Ovary (tissue), 9 donors: ENCODE measurements around the gene PPCDC. TPM values are rescaled to one million over a fixed set of nuclear protein-coding genes. Genes with fewer than 3 reads are reported as not detected.

Source experiments
- DNase-seq, 5 donors: peaks; one replicate each; pipeline ENCODE4 v3.0.0-alpha.2; 2019 to 2020
- H3K27ac ChIP-seq, 2 donors: fragments of 200-600 bp; one replicate each; pipeline versions ENCODE4 v1.5.1 to v1.8.0; 2019 to 2022
- H3K27me3 ChIP-seq: fragments of 200-600 bp; one replicate; pipeline ENCODE4 v1.8.0; 2022
- H3K36me3 ChIP-seq: fragments of 200-600 bp; sonication (generic); one replicate; pipeline ENCODE4 v1.5.1; 2019
- H3K4me1 ChIP-seq: one replicate; pipeline ENCODE4 v1.8.1; 2013; ENCODE audit warnings: mild to moderate bottlenecking, moderate library complexity; ENCODE audit not compliant: insufficient read depth
- H3K4me3 ChIP-seq: fragments of 200-600 bp; sonication (generic); one replicate; pipeline ENCODE4 v1.5.1; 2017
- H3K9me3 ChIP-seq, 2 donors: fragments of 200-600 bp in 1 of 2; sonication (generic) in 1 of 2; one replicate each; pipeline versions ENCODE4 v1.5.1 to v1.8.1; 2013 to 2019; ENCODE audit warnings: mild to moderate bottlenecking in 1 of 2, moderate library complexity in 1 of 2
- EP300 ChIP-seq: sonication (generic); formaldehyde crosslinking; IDR thresholded peaks from one replicate; pipeline ENCODE4 v1.6.1; 2017; ENCODE audit warnings: antibody characterized with exemption
- POLR2A ChIP-seq: fragments of 450-650 bp; IDR thresholded peaks from one replicate; pipeline ENCODE4 v1.6.1; 2017; ENCODE audit warnings: antibody characterized with exemption, mild to moderate bottlenecking, moderate library complexity
- WGBS, 3 donors: extraction: QIAGEN DNeasy Blood & Tissue Kit in 1 of 3; methylation state at CpG; one replicate each; pipeline versions ENCODE4 v1.1.5 to v1.1.7; 2013 to 2017; 5-methylcytosine and 5-hydroxymethylcytosine counted together
- intact Hi-C, 4 donors: fragments of 100-400 bp; cut with DNase I; formaldehyde crosslinking; loops; one replicate each; pipeline versions ENCODE4 v1.11.0 to v1.15.1; 2022 to 2023
- polyA plus RNA-seq, 2 donors: library from polyadenylated mRNA; stranded (reverse); fragments of 200-250 nt in 1 of 2; fragments of 350-450 nt in 1 of 2; fragmentation: Illumina TruSeq in 1 of 2; extraction: RNeasy Lipid Tissue Mini Kit (QIAGEN cat#74804) in 1 of 2; gene quantifications; one replicate each; pipeline ENCODE4 v1.2.3, GENCODE V29; 2013 to 2014
- total RNA-seq, 7 donors: library from RNA; depleted of rRNA in 2 of 7; stranded (reverse); fragments of >200 nt in 2 of 7; fragmentation: NEBNext Ultra II Directional in 3 of 7; extraction: Animal tissue kit (Norgen Biotek cat#: 25700) in 3 of 7; gene quantifications; one replicate each; pipeline versions ENCODE4 v1.1.0 to v1.2.4, GENCODE V29; 2016 to 2023
- TF ChIP-seq, protein P1 (sequence below), 3 donors: fragments of 450-650 bp in 2 of 3; fragments of 200-600 bp in 1 of 3; IDR thresholded peaks; one replicate each; pipeline versions ENCODE4 v1.5.1 to v1.8.0; 2016 to 2022; ENCODE audit warnings: antibody characterized with exemption in 3 of 3, mild to moderate bottlenecking in 1 of 3
- donor health status: DM: no; HTN: no; CAD: no; lungs with moderate emphysema.
- donor health status: DM: no; HTN: no; CAD: no.
- donor health status: Bipolar disorder and iron deficiency.
- donor health status: DM: yes; HTN: yes; CAD: no.
- donor health status: DM: no; HTN: no; CAD: no.
- donor health status: DM: yes; HTN: yes; CAD: no.

PPCDC gene
- total and polyA plus RNA-seq, 9 donors: 4.0 to 20.6 (median 9.7) TPM

- WGBS, 3 donors: 11 to 22% (median 17%) methylated on average over 6 of the region's 6 CpGs
- Histone ChIP-seq H3K4me3 (no peak overlapping the region), H3K9me3 (no peaks in the 10 kb centered on the region), H3K27ac (peak overlapping the region; percentile 1 to 62), H3K36me3 (no peaks in the 10 kb centered on the region), H3K27me3 (no peaks in the 10 kb centered on the region), H3K4me1 (peaks cover 22% of the 10 kb centered on the region)
- DNase-seq: peak in 1 of 5 donors; percentile 36
- intact Hi-C loops: loop anchor here in 3 of 4 donors (10.0 kb wide), 1 partner anchor 49 kb away; no protein-coding TSS in a partner anchor
- TF ChIP-seq POLR2A (no peak), EP300 (no peak)
- TF ChIP-seq, protein P1, sequence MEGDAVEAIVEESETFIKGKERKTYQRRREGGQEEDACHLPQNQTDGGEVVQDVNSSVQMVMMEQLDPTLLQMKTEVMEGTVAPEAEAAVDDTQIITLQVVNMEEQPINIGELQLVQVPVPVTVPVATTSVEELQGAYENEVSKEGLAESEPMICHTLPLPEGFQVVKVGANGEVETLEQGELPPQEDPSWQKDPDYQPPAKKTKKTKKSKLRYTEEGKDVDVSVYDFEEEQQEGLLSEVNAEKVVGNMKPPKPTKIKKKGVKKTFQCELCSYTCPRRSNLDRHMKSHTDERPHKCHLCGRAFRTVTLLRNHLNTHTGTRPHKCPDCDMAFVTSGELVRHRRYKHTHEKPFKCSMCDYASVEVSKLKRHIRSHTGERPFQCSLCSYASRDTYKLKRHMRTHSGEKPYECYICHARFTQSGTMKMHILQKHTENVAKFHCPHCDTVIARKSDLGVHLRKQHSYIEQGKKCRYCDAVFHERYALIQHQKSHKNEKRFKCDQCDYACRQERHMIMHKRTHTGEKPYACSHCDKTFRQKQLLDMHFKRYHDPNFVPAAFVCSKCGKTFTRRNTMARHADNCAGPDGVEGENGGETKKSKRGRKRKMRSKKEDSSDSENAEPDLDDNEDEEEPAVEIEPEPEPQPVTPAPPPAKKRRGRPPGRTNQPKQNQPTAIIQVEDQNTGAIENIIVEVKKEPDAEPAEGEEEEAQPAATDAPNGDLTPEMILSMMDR (IDR thresholded peaks at IDR 0.05): no peak
Observed at GRCh38 chr15:75065851-75066509, 42.6 kb downstream of the PPCDC start.

DNA sequence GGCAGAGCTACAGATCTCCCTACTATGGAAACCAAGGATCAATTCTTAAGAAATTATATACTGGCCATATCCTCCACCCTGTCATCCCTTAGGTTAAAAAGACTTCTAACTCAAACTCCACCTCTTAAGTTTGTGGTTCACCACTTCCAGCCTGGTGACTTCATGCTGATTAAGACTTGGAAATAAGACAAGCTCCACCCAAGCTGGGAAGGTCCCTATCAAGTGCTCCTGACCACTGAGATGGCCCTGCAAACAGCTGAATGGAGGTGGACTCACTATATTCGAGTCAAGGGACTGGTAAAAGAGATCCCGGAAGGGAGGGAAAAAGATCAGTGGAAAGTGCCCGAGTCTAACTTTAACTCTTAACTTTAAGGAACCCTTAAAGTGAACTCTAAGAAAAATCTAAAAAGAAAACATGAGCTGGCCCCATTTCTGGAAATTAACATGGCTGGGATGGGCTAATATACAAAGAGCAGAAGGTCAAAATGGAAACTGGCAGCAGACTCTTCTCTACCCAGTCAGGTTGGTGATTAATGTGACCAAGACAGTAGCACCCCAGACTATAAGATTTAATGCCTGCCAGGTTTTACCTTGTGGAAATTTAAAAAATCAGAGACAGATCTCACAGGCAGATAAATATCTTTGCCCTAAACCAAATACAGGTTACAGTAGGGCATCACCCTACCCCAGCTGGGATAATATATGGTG lies 43.9 kb downstream of the PPCDC start:
- TF ChIP-seq POLR2A: no peak
- no peak overlapping the region for H3K4me3 ChIP-seq
- intact Hi-C loops: loop anchor here in 3 of 4 donors (10.0 kb wide), 1 partner anchor 48 kb away; no protein-coding TSS in a partner anchor
- peak in 1 of 5 donors; percentile 13 for DNase-seq
- WGBS, 3 donors: 41 to 62% (median 53%) methylated on average over 3 of the region's 3 CpGs
- peaks cover 22% of the 10 kb centered on the region for H3K4me1 ChIP-seq
- no peaks in the 10 kb centered on the region for H3K9me3 ChIP-seq
- peak overlapping the region in 1 of 2 donors; percentile 4 for H3K27ac ChIP-seq
- no peaks in the 10 kb centered on the region for H3K27me3 ChIP-seq
- H3K36me3 ChIP-seq: no peaks in the 10 kb centered on the region

GRCh38 chr15:75068748-75069147 lies 45.4 kb downstream of the PPCDC start:
- no peaks in the 10 kb centered on the region for H3K36me3 ChIP-seq
- no peaks in the 10 kb centered on the region for H3K27me3 ChIP-seq
- H3K4me1 ChIP-seq: peaks cover 16% of the 10 kb centered on the region
- intact Hi-C loops: loop anchor here in 3 of 4 donors (10.0 kb wide), 1 partner anchor 46 kb away; no protein-coding TSS in a partner anchor
- TF ChIP-seq POLR2A: no peak
- no peak for TF ChIP-seq EP300
- TF ChIP-seq, protein P1 (IDR thresholded peaks at IDR 0.05): no peak
- H3K9me3 ChIP-seq: no peaks in the 10 kb centered on the region
- H3K27ac ChIP-seq: no peak overlapping the region
- peak in 1 of 5 donors; percentile 4 for DNase-seq
- no peak overlapping the region for H3K4me3 ChIP-seq

- H3K4me3 ChIP-seq: no peak overlapping the region
- H3K9me3 ChIP-seq: no peaks in the 10 kb centered on the region
- TF ChIP-seq POLR2A: no peak
- TF ChIP-seq EP300: no peak
- TF ChIP-seq, protein P1 (IDR thresholded peaks at IDR 0.05): no peak
- DNase-seq: peak in 1 of 5 donors; percentile 10
- no peaks in the 10 kb centered on the region for H3K36me3 ChIP-seq
- peaks cover 12% of the 10 kb centered on the region for H3K4me1 ChIP-seq
- intact Hi-C loops: loop anchor here in 3 of 4 donors (10.0 kb wide), 1 partner anchor 45 kb away; no protein-coding TSS in a partner anchor
- WGBS, 3 donors: 83 to 91% (median 89%) methylated on average over 8 of the region's 8 CpGs
- H3K27ac ChIP-seq: no peak overlapping the region
- H3K27me3 ChIP-seq: no peaks in the 10 kb centered on the region
Observed at GRCh38 chr15:75069301-75069925, 46.0 kb downstream of the PPCDC start.
